ENCODE results near the gene RELN.

- TF ChIP-seq CTCF (IDR thresholded peaks at IDR 0.05), result no peak
- no peak for TF ChIP-seq POLR2A (IDR thresholded peaks at IDR 0.05)
Observed at GRCh38 chr7:103704701-103705100, 284.8 kb downstream of the RELN start.

All from thyroid gland (tissue), 4 donors.